K562 (cell line): ENCODE data around the gene CBX1. TPM values are rescaled to one million over a fixed set of nuclear protein-coding genes. Genes with fewer than 3 reads are reported as not detected.
A peak's percentile ranks its signal among the peaks of the same experiment; 100 is the strongest.

Experiments
- DDX20 ChIP-seq: fragments of 450-650 bp; IDR thresholded peaks from 2 replicates; pipeline ENCODE4 v1.6.1; 2016; ENCODE audit warnings: missing genetic modification characterization, low read depth, mild to moderate bottlenecking, missing compliant biosample characterization, moderate library complexity
- JUND ChIP-seq, 2 experiments: IDR thresholded peaks; 2 replicates in 1 of 2; 3 replicates in 1 of 2; pipeline ENCODE4 v1.6.1; 2011; ENCODE audit warnings: borderline replicate concordance in 2 of 2, low read depth in 2 of 2, low read length in 2 of 2, improper control_type of control experiment in 1 of 2, missing biosample characterization in 1 of 2, missing genetic modification characterization in 1 of 2, missing genetic modification reagents in 1 of 2
- NRF1 ChIP-seq, 2 experiments: fragments of 450-650 bp; IDR thresholded peaks in 1 of 2; conservative IDR thresholded peaks in 1 of 2; 2 replicates each; pipeline ENCODE4 v1.6.1; 2014; ENCODE audit warnings: mild to moderate bottlenecking in 2 of 2
- SREBF1 ChIP-seq: fragments of 150-350 bp; IDR thresholded peaks from 2 replicates; pipeline ENCODE4 v1.6.1; 2014; ENCODE audit warnings: antibody characterized with exemption, low read depth, low read length, borderline replicate concordance
- TRIM24 ChIP-seq, 2 experiments: fragments of 450-650 bp; IDR thresholded peaks; 2 replicates each; pipeline ENCODE4 v1.6.1; 2016
- ZHX1 ChIP-seq: fragments of 150-350 bp; conservative IDR thresholded peaks from 2 replicates; pipeline ENCODE4 v1.6.1; 2014; ENCODE audit warnings: low read length
- ZNF133 ChIP-seq: fragments of 250-450 bp; sonication (Bioruptor Pico); IDR thresholded peaks from 2 replicates; pipeline ENCODE4 v1.4.0; 2020; ENCODE audit warnings: mild to moderate bottlenecking
- ZNF318 ChIP-seq, 2 experiments: fragments of 450-650 bp; IDR thresholded peaks; 2 replicates each; pipeline ENCODE4 v1.6.1; 2016; ENCODE audit warnings: mild to moderate bottlenecking in 2 of 2, borderline replicate concordance in 1 of 2, low read depth in 1 of 2, moderate library complexity in 1 of 2
- polyA plus RNA-seq, 8 experiments: library from polyadenylated mRNA; depleted of rRNA in 4 of 8; stranded (reverse) in 5 of 8; unstranded in 3 of 8; fragments of >200 nt; fragmentation: Nextera tagmentation in 2 of 8; fragmentation: Illumina TruSeq in 1 of 8; extraction: Ambion mirVana in 2 of 8; extraction: Trizol in 1 of 8; gene quantifications; 2 replicates each; pipeline versions ENCODE4 v1.2.1 to v1.2.3, GENCODE V29; 2011 to 2014; ENCODE audit warnings: inconsistent platforms in 1 of 8, missing spikeins in 1 of 8
- total RNA-seq, 7 experiments: library from RNA; depleted of rRNA in 6 of 7; stranded (reverse); fragments of >200 nt in 6 of 7; fragmentation: Illumina TruSeq in 2 of 7; extraction: Trizol in 2 of 7; gene quantifications; 2 replicates each; pipeline versions ENCODE4 v1.2.1 to v1.2.3, GENCODE V29; 2011 to 2021; ENCODE audit warnings: low replicate concordance in 1 of 7

Gene CBX1
- total and polyA plus RNA-seq, 9 of the 15 experiments (the other 6 are each of a cell fraction or from before 2014, with no cell fraction given) = 10.6 to 95.7 (median 52.7) TPM

GRCh38 chr17:48055531-48056245, 45.6 kb downstream of the CBX1 start (continued):
- TF ChIP-seq ZNF318 (IDR thresholded peaks at IDR 0.05; ENCODE audit: borderline replicate concordance in 1 of 2, low read depth in 1 of 2) (0 out of 4 replicates have a peak, but pooled peaks of 1 of the 2 experiments have one; percentile 21), NRF1 (conservative IDR thresholded peaks at IDR 0.05 in 1 of 2, IDR thresholded peaks at IDR 0.05 in 1 of 2) (peak; percentile 7 to 29; a peak in 1 of 4 replicates), TRIM24 (IDR thresholded peaks at IDR 0.05) (peak; percentile 61 to 70; a peak in 2 of 4 replicates), JUND (IDR thresholded peaks at IDR 0.05; ENCODE audit: borderline replicate concordance, low read depth, low read length) (peak; percentile 85), JUND (tag; IDR thresholded peaks at IDR 0.05; ENCODE audit: borderline replicate concordance, low read depth, low read length) (peak; percentile 73; the same call in 1 of the 3 replicates), DDX20 (tag) (peak; percentile 74; the same call in 1 of the 2 replicates), SREBF1 (peak; percentile 80; the same call in 1 of the 2 replicates), ZNF133 (no peak), ZHX1 (0 out of 2 replicates have a peak, but pooled peaks have one; percentile 40)
